ENCODE measurements around the gene ZNF3. TPM values are rescaled to one million over a fixed set of nuclear protein-coding genes. Genes with fewer than 3 reads are reported as not detected.

The ZNF3 gene
- polyA plus RNA-seq, 2 of the 4 experiments (the other 2 are of a cell fraction), result 22.5 to 30.2 TPM

GRCh38 chr7:100106633-100107032 lies 25.1 kb upstream of the ZNF3 start:
- no peak for FAIRE-seq
- ChIA-PET POLR2A (interaction anchor here (0.8 kb wide), 1 partner anchor 42 kb away, joined by 3 read pairs; the partner anchor contains the start of gene LAMTOR4), CTCF (interaction anchor here (1.1 kb wide), 1 partner anchor 370 kb away, joined by 3 read pairs; no protein-coding TSS in a partner anchor)
- H3K4me1 ChIP-seq, result peaks cover 8% of the 10 kb centered on the region
- DNase-seq (ENCODE audit: low read depth in 1 of 2, low spot score in 1 of 2), result no peak
- no peaks in the 10 kb centered on the region for H3K9me3 ChIP-seq
- no peak overlapping the region for H3K4me3 ChIP-seq
- no peak overlapping the region for H3K4me2 ChIP-seq
- no peak for TF ChIP-seq CEBPB (IDR thresholded peaks at IDR 0.05)
- no peak for TF ChIP-seq BCL3 (IDR thresholded peaks at IDR 0.05)
- TF ChIP-seq BHLHE40 (IDR thresholded peaks at IDR 0.05; ENCODE audit: low read depth, low read length), result no peak
- no peak for TF ChIP-seq ESRRA (IDR thresholded peaks at IDR 0.05; ENCODE audit: borderline replicate concordance, low read length)
- no peak for TF ChIP-seq PBX3 (IDR thresholded peaks at IDR 0.05)
- no peak for TF ChIP-seq FOSB (CRISPR knock-in tag; IDR thresholded peaks at IDR 0.05)
- no peak for TF ChIP-seq RNF2 (IDR thresholded peaks at IDR 0.05; ENCODE audit: borderline replicate concordance, low read depth)
- no peak for TF ChIP-seq HOXB13 (CRISPR knock-in tag; IDR thresholded peaks at IDR 0.05; ENCODE audit: low read depth)
- TF ChIP-seq MAZ (IDR thresholded peaks at IDR 0.05; ENCODE audit: borderline replicate concordance, low read depth, low read length), result no peak
- TF ChIP-seq E2F6 (IDR thresholded peaks at IDR 0.05; ENCODE audit: borderline replicate concordance, low read depth), result no peak
- no peak overlapping the region for H3K27ac ChIP-seq
- ATAC-seq, result no peak
- WGBS (ENCODE audit: missing lambda C conversion rate), result 89% methylated on average over 17 of the region's 17 CpGs

- TF ChIP-seq CBX8 (IDR thresholded peaks at IDR 0.05) (no peak), CHD4 (IDR thresholded peaks at IDR 0.05; ENCODE audit: borderline replicate concordance) (no peak), REST (IDR thresholded peaks at IDR 0.05) (no peak), CTCF (IDR thresholded peaks at IDR 0.05) (no peak), ESRRA (IDR thresholded peaks at IDR 0.05; ENCODE audit: borderline replicate concordance, low read length) (no peak), RARB (CRISPR knock-in tag; IDR thresholded peaks at IDR 0.05) (no peak)
- Histone ChIP-seq H3K4me1 (peaks cover 8% of the 10 kb centered on the region), H3K4me2 (no peak overlapping the region), H3K27ac (no peak overlapping the region), H3K4me3 (no peak overlapping the region), H3K9me3 (no peaks in the 10 kb centered on the region)
- ChIA-PET CTCF (interaction anchor here (0.5 to 2.6 kb wide), 5 partner anchors 9 to 371 kb away, joined by 3 to 11 read pairs (median 7); no protein-coding TSS in a partner anchor), POLR2A (no interaction called here)
- WGBS (ENCODE audit: missing lambda C conversion rate), result 95% methylated on average over 4 of the region's 4 CpGs
- ATAC-seq (no peak), DNase-seq (ENCODE audit: low read depth in 1 of 2, low spot score in 1 of 2) (no peak), FAIRE-seq (no peak)
Measured at GRCh38 chr7:100105534-100105933, 24.0 kb upstream of the ZNF3 start.

Measured in A549 (cell line).